ENCODE data around the gene ULK4.
"Not testable (repeated sequence)": the region's sequence is repeated elsewhere in the genome, so short reads cannot be mapped to it uniquely, and the experiment has no call there.

Gene ULK4

DNA sequence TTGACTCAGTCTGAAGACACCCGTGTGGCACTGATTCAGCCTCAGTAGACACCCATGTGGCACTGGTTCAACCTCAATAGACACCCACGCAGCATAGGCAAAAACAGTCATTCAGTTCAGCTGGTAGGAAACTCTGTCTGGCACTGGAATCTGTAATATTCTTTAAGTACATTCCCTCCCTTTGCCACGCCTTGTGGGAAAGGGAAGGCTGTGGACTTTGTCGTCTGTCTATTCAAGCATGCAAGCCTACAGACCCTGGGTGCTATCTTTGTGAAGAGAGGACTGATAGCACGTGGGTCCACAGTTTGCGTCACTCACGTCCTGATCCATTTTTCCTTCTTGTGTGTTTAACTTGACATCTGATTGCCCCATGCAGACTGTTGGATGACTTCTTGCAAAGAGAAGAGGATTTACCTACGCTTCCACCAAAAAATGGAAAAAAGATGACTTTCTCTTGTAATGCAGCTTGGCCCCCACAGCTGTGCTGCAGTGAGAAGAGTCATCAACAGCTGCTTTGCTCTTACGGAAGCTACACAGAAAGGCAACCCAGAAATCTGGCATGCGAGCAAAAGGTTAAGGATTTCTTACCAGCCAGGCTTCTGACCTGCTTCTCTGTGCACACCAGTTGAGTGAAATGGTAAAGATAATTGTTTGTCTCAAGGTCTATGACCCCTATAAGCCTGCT, 278.1 kb downstream of the ULK4 start:
- no peak for DNase-seq

- DNase-seq = no peak
These were observed 278.9 kb downstream of the ULK4 start for GRCh38 chr3:41682996-41683395.

DNA sequence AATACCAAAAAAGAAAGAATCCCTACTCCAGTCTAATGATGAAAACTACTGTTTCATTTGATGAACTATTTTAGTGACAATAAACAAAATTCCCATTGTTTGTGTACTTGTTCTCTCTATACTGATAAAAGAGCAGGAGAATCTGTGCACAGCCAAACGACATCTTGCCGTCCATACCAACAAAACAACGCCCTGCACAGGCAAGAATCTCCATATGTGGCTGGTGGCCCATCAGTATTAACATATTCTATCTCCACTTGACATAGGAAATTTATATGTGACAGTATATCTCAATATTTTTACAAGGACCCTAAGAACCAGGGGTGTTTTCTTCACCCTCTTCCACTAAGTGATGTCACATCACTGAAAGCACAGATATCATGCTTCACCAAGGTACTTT, 279.5 kb downstream of the ULK4 start:
- DNase-seq = no peak

DNA sequence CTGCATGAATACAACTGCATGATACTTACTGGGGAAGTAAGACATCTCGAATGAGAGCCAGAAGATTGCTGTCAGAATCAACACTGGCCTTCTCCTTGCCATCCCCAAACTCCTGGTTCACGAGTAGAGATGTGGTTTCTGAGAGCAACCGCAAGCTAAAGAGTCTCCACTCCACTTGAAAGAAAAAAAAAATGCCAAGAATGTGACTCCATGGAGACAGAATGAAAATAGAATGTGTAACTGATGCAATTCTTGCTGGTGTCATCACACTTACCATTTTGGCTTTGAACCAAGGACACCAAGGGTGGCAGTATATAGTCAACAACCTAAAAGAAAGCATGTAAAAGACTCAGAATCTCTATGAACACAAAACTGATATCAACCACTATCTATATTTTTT, 280.4 kb downstream of the ULK4 start:
- DNase-seq = no peak

DNA sequence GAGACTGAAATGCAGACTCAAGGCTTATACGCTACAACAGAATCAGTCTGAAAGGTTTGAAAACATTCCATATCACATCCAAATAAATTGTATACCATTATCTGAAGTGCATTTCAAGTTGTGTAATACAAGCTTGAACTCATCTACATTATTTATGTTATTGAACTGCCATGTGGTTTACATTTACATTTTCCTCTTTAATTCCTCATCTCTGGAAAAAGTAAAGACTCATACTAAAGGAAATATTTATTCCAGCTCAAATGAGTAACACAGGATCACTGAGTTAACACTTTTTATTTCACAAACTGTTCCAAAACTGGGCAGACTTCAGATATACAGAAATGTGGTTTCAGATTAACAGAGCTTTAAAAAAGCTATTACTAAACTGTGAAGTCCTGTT, 282.5 kb downstream of the ULK4 start:
- DNase-seq = no peak

GRCh38 chr3:41675102-41675501, 286.8 kb downstream of the ULK4 start:
- not testable (repeated sequence) for DNase-seq

DNA sequence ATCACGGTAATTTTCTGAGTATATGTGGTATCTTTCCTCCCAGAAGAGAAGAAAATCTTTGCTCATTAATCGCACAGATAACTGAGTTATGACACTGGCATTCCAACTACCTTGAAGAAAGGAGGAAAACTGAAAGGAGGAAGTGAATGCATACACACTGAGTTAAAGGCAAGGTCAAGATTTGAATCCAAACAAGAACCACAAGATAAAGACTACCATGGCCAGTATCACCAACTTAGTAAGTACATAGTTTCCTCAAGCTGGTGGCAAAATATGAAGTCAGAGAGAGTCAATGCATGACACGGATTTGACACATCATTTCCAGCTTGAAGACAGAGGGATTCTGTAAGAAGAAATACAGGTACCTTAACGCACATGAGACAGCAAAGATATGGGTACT, 287.5 kb downstream of the ULK4 start:
- DNase-seq = no peak

GRCh38 chr3:41673650-41674049, 288.3 kb downstream of the ULK4 start:
- no peak for DNase-seq

- no peak for DNase-seq
These were observed 293.5 kb downstream of the ULK4 start for GRCh38 chr3:41668379-41668778.

GRCh38 chr3:41662288-41662687, 299.6 kb downstream of the ULK4 start:
- no peak for DNase-seq

DNA sequence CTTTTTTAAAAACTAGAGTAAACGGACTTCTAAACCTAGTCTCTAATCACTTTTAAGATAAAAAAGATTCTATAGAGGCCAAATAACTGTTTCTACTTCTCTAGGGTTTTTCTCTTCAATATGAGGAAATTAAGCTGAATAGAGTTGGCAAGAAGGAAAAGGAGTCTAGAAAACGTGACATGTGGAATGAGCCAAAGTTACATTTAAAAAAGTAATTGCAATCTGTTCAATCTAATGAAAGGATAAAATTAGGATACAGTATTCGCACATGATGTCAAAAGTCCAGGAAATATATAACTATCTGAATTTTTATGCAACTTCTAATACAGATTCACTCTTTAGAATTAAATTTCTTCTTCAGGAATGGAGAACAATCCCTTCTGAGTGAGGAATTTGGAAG, 300.1 kb downstream of the ULK4 start:
- no peak for DNase-seq

DNA sequence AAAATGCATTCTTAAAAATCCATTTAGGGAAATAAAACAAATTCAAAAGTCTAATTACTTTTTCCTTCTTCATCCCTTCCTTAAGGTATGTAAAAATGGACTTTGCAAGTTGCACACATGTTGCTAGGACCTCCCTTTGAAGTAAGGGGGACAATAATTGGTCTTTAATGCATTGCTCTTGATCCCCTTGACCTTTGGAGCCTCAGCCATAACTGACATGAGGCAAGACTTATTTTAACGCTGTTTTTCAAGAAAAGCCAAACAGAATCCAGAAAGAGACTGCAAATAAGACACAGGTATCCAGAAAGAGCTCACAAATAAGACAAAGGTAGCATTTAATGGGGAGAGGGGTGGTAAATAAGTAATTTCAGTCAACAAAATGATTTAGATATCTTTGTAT, 301.4 kb downstream of the ULK4 start:
- DNase-seq = no peak

DNA sequence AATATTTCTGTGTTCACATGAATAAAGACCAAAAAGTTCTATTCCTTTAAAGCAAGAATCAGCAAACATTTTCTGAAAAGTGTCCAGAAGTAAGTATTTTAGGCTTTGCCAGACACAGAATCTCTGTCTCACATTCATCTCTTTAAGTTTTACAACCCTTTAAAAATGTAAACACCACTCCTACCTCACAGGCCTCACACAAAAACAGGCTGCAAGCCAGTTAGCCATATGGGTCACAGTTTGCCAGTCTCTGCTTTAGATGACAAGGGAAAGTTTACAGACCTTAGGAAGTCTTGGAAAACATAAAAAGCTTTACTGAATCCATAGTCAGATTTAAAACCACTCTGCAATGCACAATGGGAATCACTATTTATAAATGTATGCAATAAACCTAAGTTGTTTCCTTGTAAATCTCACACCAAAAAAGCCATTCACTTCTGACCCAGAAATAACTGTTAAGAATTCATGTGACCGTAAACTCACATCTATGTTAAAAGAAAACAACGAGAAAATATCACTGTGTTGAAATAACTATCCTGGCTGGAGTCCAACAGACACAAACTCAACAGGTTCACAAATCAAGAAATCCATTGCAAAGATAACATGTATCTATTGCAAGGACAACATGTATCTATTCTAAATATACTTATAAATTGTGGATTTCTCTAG, 308.2 kb downstream of the ULK4 start:
- no peak for DNase-seq

DNA sequence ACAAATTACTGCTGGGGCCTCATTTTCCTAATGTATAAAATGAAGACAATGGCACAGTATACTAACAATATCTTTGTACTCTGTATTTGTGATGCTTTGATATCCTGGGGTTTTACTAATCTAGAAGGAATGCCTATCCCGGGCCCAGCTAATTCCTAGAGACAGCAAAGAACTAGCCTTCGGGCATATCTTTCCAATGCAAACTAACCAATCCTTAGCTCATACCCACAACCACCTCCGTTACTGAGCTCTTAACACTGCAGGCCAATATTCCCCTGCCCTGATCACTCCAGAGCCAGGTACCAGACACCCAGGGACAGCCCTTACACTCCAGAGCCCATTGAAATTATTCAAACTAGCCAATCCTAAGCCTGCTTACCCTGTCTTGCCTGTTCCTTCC, 309.0 kb downstream of the ULK4 start:
- no peak for DNase-seq

DNA sequence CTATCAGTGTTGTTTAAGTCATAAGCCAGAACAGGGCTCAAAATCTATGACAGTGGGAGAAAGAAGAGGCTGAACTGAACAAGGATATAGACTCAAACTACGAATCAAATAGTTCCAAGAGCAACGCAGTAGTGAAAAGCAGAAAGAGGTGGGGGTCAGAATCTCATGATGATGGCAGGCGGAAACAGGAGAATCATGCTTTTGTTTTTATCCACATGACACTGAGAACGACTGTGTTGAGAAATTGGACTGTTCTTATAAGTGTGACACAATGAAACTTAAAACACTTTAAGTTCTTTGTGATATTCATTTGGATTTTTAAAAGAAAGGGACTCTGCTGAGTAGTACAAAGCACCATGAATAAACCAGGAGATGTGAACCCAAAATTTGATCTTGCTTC, 309.4 kb downstream of the ULK4 start:
- DNase-seq = no peak

DNA sequence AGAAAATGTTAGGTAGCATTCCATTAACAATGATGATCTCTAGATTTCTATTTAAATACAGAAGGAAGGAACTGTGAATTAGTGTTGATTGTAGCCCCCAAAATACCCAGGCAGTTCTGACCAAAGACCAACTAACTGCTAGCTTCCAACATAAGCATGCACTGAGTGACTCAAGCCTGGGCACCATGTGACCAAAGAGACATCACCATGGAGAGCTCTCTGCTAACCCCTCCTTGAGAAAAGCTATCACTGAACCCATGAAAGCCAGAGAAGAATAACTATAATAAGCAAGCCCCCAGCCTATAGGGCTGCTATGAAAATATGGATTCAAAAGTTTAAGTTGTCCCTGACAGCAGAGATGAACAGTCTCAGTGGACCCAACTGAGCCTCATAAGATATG, 310.2 kb downstream of the ULK4 start:
- DNase-seq = no peak

GRCh38 chr3:41650406-41650805, 311.5 kb downstream of the ULK4 start:
- DNase-seq = no peak

GRCh38 chr3:41649129-41649739, 312.7 kb downstream of the ULK4 start:
- no peak for DNase-seq

DNA sequence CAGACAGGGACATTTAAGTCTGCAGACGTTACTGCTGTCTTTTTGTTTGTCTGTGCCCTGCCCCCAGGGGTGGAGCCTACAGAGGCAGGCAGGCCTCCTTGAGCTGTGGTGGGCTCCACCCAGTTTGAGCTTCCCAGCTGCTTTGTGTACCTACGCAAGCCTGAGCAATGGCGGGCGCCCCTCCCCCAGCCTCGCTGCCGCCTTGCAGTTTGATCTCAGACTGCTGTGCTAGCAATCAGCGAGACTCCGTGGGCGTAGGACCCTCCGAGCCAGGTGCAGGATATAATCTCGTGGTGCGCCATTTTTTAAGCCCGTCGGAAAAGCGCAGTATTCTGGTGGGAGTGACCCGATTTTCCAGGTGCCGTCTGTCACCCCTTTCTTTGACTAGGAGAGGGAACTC, 314.2 kb downstream of the ULK4 start:
- DNase-seq = not testable (repeated sequence)

DNA sequence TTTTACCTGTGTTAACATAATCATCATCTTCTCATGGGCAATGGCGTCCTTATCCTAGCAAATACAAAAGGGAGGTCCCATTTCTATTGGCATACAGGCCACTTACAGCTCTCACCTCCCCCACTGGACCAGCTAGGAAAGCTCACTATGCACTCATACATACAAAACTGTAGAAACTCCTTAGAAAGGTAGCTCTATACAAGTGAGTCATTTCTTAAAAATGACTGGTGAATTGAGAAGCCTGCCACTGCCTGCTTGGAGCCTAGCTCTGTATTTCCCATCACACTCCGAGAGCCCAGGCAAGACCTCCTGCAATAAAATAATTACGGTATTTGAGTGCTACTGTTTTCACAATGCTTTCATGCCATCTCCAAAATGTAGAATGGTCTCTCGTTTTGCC, 321.8 kb downstream of the ULK4 start:
- DNase-seq = no peak

GRCh38 chr3:41638381-41638780, 323.5 kb downstream of the ULK4 start:
- no peak for DNase-seq

DNA sequence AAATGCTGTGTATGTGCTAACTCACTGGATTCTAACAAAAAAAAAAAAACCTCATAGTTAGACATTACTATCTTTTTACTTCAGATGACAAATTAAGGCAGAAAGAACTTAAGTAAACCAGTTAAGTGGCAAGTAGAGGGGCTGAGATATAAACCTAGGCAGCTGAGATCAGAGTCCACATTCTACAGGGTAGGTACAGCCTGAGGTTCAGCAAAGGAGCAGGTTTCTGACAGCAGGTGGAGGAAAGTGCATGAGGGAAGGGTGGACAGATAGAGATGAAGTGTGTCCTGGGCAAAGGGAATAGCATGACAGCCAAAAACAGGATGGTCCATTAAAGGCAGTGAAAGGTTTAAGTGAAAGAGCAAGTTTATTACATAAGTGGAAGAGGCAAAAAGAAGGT, 329.2 kb downstream of the ULK4 start:
- DNase-seq = no peak

DNA sequence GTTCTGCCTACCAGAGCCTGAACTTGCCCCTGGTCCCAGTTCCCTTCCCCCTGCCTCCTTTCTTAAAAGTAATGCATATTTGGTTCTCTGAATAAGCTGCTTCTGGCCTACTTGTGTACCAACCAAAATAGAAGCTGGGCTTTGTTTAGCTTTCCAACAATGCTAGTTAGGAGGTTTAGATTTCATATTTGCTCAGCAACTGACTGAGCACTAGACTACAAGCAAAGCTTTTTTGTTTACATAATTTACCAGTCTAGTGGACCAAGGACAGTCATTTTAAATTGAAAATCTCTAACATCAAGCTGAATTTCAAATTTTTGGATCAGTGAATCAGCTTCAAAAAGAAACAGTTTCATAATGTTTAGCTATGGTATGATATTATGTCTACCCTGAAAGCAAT, 331.2 kb downstream of the ULK4 start:
- no peak for DNase-seq

- DNase-seq = no peak
These were observed 331.9 kb downstream of the ULK4 start for GRCh38 chr3:41629986-41630385.

GRCh38 chr3:41629072-41629471, 332.8 kb downstream of the ULK4 start:
- no peak for DNase-seq
